Measurements from ENCODE around the gene AKR1E2.

AKR1E2 gene

GRCh38 chr10:4839353-4839752, 13.3 kb downstream of the AKR1E2 start:
- no peak overlapping the region for H3K4me3 ChIP-seq (ENCODE audit: low read length)
- DNase-seq (ENCODE audit: low read depth): no peak
- no peak for TF ChIP-seq CTCF (conservative IDR thresholded peaks at IDR 0.05; ENCODE audit: low read depth, low read length)

GRCh38 chr10:4840151-4840550, 14.1 kb downstream of the AKR1E2 start:
- no peak for TF ChIP-seq CTCF (conservative IDR thresholded peaks at IDR 0.05; ENCODE audit: low read depth, low read length)
- no peak for DNase-seq (ENCODE audit: low read depth)
- H3K4me3 ChIP-seq (ENCODE audit: low read length): no peak overlapping the region

- no peak overlapping the region for H3K4me3 ChIP-seq (ENCODE audit: low read length)
- no peak for TF ChIP-seq CTCF (conservative IDR thresholded peaks at IDR 0.05; ENCODE audit: low read depth, low read length)
- no peak for DNase-seq (ENCODE audit: low read depth)
These were observed 17.6 kb downstream of the AKR1E2 start for GRCh38 chr10:4843525-4844180.

- no peak for TF ChIP-seq CTCF (conservative IDR thresholded peaks at IDR 0.05; ENCODE audit: low read depth, low read length)
- no peak for DNase-seq (ENCODE audit: low read depth)
- H3K4me3 ChIP-seq (ENCODE audit: low read length): no peak overlapping the region
These were observed 18.9 kb downstream of the AKR1E2 start for GRCh38 chr10:4844864-4845263.

- TF ChIP-seq CTCF (conservative IDR thresholded peaks at IDR 0.05; ENCODE audit: low read depth, low read length): no peak
These were observed 19.8 kb downstream of the AKR1E2 start for GRCh38 chr10:4845766-4846165.

GRCh38 chr10:4846775-4847174, 20.8 kb downstream of the AKR1E2 start:
- no peak overlapping the region for H3K4me3 ChIP-seq (ENCODE audit: low read length)
- TF ChIP-seq CTCF (conservative IDR thresholded peaks at IDR 0.05; ENCODE audit: low read depth, low read length): no peak
- no peak for DNase-seq (ENCODE audit: low read depth)

More at GRCh38 chr10:4845766-4846165, 19.8 kb downstream of the AKR1E2 start:
- no peak for DNase-seq (ENCODE audit: low read depth)
- no peak overlapping the region for H3K4me3 ChIP-seq (ENCODE audit: low read length)

GRCh38 chr10:4847561-4848355, 21.8 kb downstream of the AKR1E2 start:
- peak; percentile 32 for DNase-seq (ENCODE audit: low read depth)

More at GRCh38 chr10:4847561-4848355, 21.8 kb downstream of the AKR1E2 start:
- H3K4me3 ChIP-seq (ENCODE audit: low read length): no peak overlapping the region
- no peak for TF ChIP-seq CTCF (conservative IDR thresholded peaks at IDR 0.05; ENCODE audit: low read depth, low read length)
